ENCODE data around the gene KIAA1217.
A peak's percentile ranks its signal among the peaks of the same experiment; 100 is the strongest.
"Not testable (repeated sequence)": the region's sequence is repeated elsewhere in the genome, so short reads cannot be mapped to it uniquely, and the experiment has no call there.

Gene KIAA1217

DNA sequence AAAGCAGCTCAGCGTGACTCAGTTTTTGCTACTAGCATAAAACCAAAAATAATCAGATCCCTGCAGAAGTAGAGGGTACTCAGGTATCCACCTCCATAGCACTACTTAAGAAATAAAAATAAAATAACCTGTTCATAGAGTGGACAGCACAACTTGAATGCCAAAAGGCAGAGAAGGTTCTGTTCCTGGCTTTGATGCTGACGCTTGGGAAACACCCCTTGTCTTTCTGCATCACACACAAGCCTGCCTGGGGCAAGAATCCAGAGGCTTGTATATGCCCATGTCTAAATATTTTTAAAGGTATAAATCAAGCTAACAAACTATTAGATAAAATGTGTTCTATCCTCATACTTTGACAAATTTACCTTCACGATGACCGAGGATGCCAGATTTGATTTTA lies 207.3 kb downstream of the KIAA1217 start:
- DNase-seq: no peak

DNA sequence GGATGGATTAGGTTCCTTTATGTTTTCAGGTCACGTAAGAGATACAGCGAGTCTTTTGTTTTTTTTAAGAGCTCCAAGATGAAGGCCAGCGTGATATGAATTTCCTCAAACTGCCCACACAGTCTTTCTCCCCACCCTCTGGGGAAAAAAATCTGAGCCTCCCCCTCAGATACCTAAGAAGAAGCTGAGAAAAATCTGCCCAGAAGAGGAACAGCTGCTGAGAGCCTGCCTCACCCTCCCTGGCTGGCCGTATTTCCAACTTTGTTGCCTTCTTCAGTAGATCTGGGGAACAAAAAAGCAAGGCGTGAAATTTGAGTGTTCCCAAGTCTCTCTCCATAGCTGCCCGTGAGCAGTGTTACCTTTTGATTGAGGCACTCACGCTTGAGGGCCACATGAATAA lies 208.1 kb downstream of the KIAA1217 start:
- DNase-seq: no peak

DNA sequence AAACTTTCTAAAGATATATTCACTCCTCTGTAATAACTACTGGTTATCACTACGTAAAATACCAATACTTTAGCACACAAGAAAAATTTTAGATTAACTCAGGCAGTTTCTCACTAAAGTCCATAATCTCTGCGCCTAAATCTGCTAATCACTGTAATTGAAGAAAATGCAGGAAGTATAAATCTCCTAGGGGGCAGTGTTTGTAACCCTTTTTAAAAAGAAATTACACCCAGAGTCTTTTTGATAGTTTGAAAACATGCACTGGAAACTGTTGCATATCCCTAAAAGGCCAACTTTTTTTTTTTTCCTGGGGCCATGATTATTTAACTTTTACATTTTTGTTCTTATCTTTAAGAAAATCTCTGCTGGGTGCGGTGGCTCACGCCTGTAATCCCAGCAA lies 209.6 kb downstream of the KIAA1217 start:
- DNase-seq: no peak

DNA sequence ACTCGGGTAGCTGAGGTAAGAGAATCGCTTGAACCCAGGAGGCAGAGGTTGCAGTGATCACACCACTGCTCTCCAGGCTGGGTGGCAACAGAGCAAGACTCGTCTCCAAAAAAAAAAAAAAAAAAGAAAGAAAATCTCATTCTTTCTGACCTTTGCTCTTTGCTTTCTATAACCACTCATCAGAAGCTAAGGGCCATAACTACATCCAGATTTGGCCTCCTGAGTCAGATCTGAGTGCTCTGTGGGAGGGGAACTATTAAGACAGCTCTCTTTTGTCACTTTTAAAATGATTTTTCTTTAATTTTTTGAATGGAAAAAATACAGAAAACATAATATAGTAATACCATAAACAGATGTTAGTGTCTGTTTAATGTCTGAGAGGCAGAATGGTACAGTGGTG lies 210.1 kb downstream of the KIAA1217 start:
- no peak for DNase-seq

DNA sequence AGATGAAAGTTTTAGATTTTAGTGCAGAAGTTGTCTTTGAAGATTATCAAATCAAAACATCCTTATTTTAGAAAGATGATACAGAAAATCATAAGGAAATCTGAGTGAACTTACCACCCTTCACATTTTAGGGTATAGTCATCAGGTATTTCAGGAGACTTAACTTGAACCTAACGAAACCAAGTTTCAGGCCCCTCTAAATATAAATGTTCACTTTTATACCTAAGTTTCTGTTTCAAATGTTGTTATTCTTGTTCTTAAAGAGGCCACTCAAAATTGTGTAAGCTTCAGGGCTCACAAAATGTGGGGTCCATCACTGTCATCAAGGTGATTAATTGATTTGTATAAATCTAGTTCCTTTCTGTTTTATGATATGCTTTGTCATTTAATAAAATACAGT lies 216.2 kb downstream of the KIAA1217 start:
- no peak for DNase-seq

DNA sequence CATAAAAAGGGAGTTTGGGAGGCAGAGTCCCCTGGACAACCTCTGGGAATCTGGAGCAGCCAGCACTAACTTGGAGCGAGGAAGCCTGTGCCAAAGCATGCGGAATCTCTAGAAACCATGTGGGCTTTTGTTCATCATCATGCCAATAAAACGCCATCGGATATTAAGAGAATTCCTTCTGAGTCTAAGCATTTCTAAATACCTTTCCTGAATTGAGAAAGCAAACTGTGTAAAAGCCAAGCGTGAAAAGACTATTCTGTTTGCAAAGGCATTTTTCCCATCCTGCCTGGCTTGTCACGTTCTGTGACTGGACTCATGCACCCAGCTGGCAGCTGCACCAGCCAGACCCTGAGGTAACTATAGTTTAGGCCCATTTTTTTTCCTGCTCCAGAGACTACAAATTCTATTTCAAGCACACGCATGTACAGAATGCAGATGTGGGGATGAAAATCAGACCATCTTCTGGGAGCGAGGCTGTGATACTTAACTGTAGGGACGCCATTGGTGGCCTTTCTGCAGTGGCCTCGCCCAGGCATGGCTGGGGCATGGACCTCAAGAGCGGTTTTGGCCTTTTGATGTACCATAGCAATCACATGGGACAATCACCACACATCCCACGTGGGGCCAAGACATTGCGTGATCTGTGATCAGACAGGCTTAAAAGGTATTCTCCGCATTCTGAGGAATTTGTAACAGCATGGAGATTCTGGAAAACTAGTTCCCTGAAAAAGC lies 218.9 kb downstream of the KIAA1217 start:
- no peak for DNase-seq

DNA sequence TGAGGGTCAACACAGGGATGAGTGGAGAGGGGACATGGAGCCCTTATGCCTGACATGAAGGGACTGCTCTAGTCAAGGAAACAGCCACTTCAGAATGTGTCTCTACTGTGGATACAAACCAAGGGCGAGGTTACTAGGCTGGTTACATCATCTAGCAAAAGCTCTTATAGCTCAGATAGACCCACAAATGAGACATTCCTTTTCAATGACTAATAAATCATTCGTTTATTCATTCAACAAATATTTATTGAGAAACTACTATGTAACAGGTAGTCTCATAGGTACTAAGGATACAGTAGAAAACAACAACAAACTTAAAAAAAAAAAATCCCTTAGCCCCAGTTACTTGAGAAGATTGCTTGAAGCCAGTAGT lies 219.5 kb downstream of the KIAA1217 start:
- no peak for DNase-seq

DNA sequence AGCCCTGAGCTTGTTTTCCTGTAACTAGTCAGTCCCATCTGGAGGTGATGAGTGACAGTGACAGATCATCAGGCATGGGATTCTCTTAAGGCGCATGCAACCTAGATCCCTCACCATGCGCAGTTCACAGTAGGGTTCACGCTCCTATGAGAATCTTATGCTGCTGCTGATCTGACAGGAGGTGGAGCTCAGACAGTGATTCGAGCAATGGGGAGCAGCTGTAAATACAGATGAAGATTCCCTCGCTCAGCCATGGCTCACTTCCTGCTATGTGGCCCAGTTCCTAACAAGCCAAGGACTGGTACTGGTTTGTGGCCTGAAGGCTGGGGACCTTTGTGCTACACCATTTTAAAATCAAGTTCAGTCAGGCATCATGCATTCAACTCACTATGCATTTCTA lies 221.7 kb downstream of the KIAA1217 start:
- DNase-seq: no peak

DNA sequence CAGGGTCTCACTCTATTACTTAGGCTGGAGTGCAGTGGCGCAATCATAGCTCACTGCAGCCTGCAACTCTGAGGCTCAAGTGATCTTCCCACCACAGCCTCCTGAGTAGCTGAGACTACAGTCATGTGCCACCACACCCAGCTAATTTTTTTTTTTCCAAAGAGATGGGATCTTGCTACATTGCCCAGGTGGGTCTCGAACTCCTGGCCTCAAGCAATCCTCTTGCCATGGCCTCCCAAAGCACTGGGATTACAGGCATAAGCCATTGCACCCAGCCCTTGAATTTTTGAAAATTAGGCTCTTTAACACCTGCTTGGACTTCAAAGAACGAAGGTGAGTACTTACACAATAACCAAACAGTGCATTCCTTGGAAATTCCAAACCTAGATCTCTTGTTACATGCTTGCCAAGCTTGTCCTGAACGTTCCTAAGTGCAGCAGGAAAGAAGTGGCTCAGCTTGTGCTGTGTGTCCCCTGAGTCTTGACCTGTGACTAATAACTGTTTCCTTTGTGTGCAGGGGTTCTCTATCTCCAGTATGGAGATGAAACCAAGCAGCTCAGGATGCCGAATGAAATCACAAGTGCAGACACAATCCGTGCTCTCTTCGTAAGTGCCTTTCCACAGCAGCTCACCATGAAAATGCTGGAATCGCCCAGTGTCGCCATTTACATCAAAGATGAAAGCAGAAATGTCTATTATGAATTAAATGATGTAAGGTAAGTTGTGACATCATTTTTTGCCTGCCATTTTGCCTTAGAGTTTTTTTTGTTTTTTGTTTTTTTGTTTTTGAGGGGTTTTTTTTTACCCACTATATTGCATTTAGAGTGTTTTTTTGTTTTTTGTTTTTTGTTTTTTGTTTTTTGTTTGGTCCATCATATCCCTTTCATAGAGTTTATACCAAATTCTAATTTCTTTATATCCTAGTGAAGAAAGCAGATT lies 223.8 kb downstream of the KIAA1217 start:
- DNase-seq: no peak

DNA sequence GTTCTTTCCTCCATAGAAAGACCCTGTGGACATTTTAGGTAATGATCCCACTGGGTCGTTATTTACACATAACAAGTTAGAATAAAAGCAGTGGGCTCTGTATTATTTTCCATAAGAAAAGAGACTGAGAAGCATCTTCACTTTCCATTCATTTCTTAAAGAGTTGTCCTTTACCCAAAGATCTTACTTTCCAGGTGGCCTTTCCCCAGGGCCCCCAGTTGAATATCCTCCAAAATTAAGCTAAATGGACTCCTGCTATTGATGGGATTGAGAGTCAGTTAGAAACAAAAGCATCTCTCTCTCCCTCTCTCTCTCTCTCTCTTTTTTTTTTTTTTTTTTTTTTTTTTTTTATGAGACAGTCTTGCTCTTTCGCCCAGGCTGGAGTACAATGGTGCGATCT lies 224.8 kb downstream of the KIAA1217 start:
- DNase-seq: no peak

DNA sequence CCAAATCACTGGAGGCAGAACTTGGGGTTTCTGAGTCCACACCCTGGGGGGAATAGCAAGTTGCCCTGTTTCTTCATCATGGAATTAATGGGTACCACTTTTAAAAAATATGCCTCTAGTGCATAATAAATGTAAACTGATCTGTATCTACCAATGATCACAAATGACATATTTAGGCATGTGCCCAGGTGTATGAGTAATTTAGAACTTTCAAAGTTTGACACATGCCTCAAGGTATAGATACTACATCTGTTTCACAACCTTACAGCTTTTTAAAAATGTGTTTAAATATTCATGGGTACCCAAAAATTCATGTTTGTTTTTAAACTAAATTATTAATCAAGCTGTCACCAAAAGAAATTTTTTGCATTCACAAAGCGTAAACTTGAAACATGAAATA lies 226.0 kb downstream of the KIAA1217 start:
- DNase-seq: no peak

DNA sequence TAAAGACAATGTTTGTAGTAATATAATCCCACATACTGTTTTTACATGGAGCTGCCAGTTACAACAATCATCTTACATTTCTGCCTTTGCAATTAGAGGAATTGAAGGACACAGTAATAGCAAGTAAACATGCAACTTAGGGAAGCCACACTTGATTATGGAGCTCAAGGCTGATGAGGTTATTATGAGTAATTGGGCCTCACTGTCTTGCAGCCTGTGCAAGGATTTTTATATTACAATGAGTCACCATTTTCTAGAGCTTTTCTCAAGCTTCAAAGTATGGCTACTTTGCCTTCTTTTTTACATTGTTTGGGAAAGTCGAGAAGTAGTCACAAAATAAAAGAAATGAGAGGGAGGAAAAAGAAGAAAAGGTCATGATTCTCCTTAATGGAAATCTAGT lies 226.4 kb downstream of the KIAA1217 start:
- no peak for DNase-seq

DNA sequence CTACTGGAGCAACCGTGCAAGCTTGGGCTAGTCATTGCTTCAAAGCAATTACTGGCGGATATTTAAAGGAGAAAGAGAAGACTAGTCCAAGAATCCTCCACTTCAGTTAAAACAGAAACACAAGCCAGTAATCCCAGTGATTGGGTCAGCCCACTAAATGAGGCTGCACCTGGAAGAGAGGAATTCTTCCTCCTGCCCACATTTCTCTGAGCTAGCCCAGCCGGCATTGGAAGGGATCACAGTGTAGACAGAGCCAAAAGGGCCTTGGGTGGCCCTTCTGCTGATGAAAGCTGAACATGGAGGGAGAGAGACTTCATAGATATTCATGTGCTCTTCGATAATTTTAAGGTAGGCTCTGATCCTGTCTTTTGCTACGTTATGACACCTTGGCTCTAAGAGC lies 228.4 kb downstream of the KIAA1217 start:
- no peak for DNase-seq

DNA sequence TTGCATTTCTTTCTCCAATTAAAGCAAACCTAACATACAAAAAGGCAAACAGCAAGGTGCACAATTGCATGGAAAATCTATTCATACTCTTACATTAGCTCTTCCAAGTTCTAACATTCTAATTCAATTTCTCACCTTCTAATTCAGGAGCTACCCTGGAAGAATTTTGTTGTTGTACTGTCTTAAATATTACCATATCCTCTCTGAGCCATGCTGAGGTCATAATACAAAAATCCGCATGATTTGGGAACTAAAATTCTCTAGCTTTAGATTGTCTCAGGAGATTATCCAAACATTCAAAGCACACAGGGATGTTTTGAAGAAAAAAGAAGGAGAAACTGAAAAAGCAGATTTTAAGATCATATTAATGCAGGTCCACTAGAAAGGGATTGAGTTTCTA lies 229.9 kb downstream of the KIAA1217 start:
- no peak for DNase-seq

DNA sequence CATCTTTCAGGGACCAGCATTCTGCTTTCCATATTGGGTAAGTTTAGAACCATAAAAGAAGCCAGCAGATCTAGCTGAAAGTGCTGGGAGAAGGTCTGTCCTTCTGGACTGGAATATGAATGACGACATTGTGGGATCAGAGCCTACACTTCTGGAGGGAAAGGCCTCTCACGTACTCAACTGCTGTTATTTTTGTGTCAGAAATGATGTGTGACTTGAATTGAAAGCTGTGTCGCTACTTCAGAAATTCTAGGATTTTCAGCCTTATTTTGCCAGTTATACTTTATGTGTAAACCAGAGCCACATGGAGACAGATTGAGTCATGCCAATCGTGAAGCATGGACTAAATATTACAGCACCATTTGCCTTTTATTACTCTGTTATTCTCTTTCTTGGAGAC lies 231.0 kb downstream of the KIAA1217 start:
- no peak for DNase-seq

DNA sequence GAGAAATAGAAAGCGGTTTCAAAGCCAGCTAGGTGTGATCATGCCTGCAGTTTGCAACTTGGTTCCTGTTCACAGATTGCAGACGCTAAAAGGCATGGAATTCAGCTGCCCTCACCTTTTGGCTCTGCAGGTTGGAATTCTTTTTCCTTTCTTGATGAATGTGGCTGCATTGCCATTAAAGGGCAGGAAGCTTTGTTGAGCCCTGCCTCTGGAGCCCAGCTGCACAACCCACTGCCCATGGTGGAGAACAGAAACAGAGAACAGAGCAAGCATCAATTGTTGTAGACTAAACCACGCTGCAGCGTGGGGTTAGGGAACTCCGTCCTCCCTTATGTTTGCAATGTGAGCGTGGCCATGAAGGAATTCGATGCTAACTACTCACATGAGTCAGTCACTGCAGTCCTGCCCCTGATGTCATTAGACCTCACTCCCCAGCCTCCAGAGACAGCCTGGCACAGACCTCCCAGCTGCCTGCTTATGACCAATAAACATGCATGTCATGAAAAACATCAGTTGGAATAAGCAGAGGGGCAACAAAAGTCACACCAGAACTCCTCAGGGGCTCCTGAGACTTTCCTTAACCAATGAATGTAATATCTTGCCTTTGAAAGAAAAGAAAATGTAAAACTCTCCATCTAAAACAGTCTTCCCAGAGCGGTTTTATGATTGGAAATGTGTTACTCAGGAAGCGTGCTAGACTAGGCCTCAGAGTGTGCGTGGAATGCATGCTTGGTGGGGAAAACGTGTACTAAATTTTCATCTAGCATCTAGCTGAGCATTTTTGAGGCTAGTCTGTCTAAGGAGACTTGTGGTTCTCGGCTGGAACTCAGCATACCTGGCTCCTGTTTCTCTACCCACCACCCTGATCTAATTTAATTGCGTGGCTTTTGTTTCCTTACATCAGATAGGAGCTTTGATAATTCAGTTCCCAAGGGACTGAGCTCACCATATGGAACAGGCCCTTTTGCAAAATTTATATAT lies 232.2 kb downstream of the KIAA1217 start:
- no peak for DNase-seq

DNA sequence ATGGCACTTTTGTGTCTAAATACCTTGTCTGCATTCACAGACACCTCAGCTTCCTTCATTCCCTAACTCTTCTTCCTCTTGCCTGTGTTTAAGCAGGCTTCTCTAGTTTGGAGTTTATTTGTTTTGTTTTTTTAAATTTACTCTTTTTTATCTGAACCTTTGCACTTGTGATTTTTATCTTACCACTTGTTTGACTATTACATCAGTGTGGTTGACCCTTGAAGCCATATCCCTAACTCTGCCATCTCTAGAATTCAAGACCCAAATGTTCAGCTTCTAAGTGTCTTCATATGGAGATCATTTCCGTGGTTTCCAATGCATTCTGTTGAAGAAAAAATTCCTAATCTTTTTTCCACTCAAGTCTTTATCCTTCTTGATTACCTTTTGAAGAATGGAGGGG lies 233.3 kb downstream of the KIAA1217 start:
- DNase-seq: no peak

DNA sequence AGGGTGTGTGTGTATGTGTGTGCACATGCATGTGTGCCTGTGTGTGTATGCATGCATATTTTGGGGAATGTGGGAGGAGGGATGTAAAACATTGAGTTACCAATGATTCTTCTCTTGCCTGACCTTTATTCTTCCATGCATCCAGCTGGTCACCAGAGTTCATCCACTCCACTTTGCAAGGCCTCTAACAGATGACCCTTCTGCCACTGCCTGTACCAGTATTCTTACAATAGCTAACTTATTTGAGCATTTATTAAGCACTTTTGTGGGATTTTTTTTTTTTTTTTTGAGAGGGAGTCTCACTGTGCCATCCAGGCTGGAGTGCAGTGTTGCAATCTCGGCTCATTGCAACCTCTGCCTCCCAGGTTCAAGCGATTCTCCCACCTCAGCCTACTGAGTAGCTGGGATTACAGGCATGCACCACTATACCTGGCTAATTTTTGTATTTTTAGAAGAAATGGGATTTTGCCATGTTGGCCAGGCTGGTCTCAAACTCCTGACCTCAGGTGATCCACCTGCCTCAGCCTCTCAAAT lies 233.8 kb downstream of the KIAA1217 start:
- not testable (repeated sequence) for DNase-seq

DNA sequence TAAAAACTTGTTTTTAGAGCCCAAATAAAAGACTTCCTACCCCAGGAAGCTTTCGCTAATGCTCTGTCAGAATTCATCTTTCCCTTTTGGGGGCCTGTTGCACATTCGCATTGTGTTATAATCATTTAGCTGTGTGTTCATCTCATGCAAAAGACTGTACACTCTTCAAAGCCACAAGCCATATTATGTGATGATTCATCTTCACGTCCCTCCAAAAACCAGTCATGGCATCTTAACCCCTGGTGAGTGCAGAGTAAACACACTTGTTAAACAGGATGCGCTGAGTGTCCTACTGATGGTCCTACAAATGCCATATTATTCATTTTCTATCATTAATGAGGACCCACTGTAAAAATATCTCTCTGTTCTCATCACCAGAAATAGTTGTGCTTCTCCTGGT lies 235.4 kb downstream of the KIAA1217 start:
- peak; percentile 7 for DNase-seq

DNA sequence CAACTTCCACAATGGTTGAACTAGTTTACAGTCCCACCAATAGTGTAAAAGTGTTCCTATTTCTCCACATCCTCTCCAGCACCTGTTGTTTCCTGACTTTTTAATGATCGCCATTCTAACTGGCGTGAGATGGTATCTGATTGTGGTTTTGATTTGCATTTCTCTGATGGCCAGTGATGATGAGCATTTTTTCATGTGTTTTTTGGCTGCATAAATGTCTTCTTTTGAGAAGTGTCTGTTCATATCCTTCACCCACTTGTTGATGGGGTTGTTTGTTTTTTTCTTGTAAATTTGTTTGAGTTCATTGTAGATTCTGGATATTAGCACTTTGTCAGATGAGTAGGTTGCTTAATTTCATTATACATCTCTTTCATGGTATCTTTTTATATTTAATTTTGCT lies 237.0 kb downstream of the KIAA1217 start:
- not testable (repeated sequence) for DNase-seq

DNA sequence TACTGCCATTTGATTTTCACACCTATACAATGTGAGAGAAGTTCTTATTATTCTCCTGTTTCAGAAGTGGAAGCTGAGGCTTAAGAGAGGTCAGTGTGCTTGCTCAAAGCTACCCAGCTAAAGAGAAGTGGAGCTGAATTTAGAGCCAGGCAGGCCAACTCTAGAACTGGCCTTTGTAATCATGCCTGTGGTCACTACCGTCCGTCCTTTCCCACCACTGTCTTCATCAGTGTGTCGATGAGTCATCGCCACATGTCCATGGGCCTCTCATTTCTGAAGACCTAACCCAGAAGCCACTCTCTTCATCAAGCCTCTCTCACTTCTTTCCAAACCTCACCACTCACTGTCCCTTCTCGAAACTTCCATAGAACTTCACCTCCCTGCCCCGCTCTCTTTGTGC lies 237.8 kb downstream of the KIAA1217 start:
- DNase-seq: no peak

DNA sequence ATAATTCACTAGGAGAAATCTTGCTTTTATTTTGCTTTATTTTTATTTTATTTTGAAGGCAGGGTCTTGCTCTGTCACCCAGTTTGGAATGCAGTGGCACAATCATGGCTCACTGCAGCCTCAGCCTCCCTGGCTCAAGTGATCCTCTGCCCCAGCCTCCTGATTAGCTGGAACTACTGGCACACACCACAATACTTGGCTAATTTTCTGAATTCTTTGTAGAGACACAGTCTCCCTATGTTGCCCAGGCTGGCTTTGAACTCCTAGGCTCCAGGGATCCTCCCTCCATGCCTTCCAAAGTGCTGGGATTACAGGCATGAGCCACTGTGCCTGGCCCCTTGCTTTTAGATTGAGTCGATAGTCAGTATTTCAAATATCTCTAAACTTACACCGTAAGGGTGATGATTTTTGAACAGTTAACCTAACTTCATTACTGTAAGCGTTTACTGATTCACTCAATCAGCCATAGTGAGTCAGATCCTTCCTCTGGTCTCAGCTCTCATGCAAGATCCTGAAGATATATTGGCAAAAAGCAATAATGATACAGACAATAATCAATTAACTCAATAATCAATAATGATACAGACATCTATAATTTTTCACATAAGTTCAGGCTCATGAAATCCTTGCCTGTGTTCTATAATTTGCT lies 239.5 kb downstream of the KIAA1217 start:
- no peak for DNase-seq

All from DMS79 (cell line).